Common myeloid progenitor, CD34-positive (primary cell): ENCODE data around the gene PIGZ.

Experiments used
- CTCF ChIA-PET: fragments of 350-600 bp; sonication (Branson Sonifier 250); formaldehyde crosslinking; loops from one replicate; lab custom pipeline; 2021; ENCODE audit warnings: antibody characterized with exemption; lab: Charles Lee
- POLR2A ChIA-PET: fragments of 350-600 bp; sonication (Branson Sonifier 250); formaldehyde crosslinking; loops from one replicate; lab custom pipeline; 2021; ENCODE audit warnings: antibody characterized with exemption; lab: Charles Lee
- DNase-seq, 3 donors: peaks; one replicate each; pipeline versions ENCODE4 v3.0.0 to v3.0.0-alpha.2; 2013
- H3K27ac ChIP-seq, 2 experiments: 1 replicate in 1 of 2; 2 replicates in 1 of 2; pipeline ENCODE4 v1.7.0; 2013; ENCODE audit warnings: inconsistent platforms in 2 of 2, low read length in 2 of 2, mild to moderate bottlenecking in 2 of 2, low read depth in 1 of 2, moderate library complexity in 1 of 2; ENCODE audit not compliant: severe bottlenecking in 2 of 2, insufficient read depth in 1 of 2, poor library complexity in 1 of 2
- H3K27me3 ChIP-seq, 5 experiments: replicated peaks in 2 of 5; 1 replicate in 3 of 5; 2 replicates in 2 of 5; pipeline versions ENCODE4 v1.6.1 to v1.7.0; 2013; ENCODE audit warnings: low read length in 4 of 5, mild to moderate bottlenecking in 2 of 5, moderate library complexity in 2 of 5, inconsistent platforms in 1 of 5; ENCODE audit not compliant: insufficient read depth in 5 of 5, control insufficient read depth in 4 of 5
- H3K36me3 ChIP-seq, 4 experiments: 1 replicate in 2 of 4; 2 replicates in 2 of 4; pipeline versions ENCODE4 v1.6.1 to v1.7.0; 2013; ENCODE audit warnings: low read length in 3 of 4, control low read depth in 1 of 4, mild to moderate bottlenecking in 1 of 4; ENCODE audit not compliant: control insufficient read depth in 4 of 4, insufficient read depth in 4 of 4
- H3K4me1 ChIP-seq, 4 experiments: 1 replicate in 3 of 4; 2 replicates in 1 of 4; pipeline versions ENCODE4 v1.6.1 to v1.7.1; 2013; ENCODE audit warnings: low read length in 3 of 4, mild to moderate bottlenecking in 3 of 4, control low read depth in 1 of 4, inconsistent platforms in 1 of 4, moderate library complexity in 1 of 4; ENCODE audit not compliant: control insufficient read depth in 4 of 4, insufficient read depth in 4 of 4; ENCODE audit errors: control extremely low read depth in 1 of 4
- H3K4me3 ChIP-seq, 7 experiments: 1 replicate in 4 of 7; 2 replicates in 3 of 7; pipeline versions ENCODE4 v1.5.1 to v1.7.0; 2013; ENCODE audit warnings: mild to moderate bottlenecking in 7 of 7, low read length in 6 of 7, moderate library complexity in 6 of 7, inconsistent platforms in 2 of 7, low read depth in 2 of 7, control low read depth in 1 of 7; ENCODE audit not compliant: insufficient read depth in 4 of 7, control insufficient read depth in 1 of 7; ENCODE audit errors: extremely low read depth in 1 of 7
- H3K9me3 ChIP-seq, 5 experiments: 1 replicate in 4 of 5; 2 replicates in 1 of 5; pipeline versions ENCODE4 v1.6.1 to v1.7.1; 2013; ENCODE audit warnings: low read length in 4 of 5, mild to moderate bottlenecking in 2 of 5, inconsistent platforms in 1 of 5, low read depth in 1 of 5, moderate library complexity in 1 of 5; ENCODE audit not compliant: control insufficient read depth in 4 of 5, insufficient read depth in 2 of 5; ENCODE audit errors: control extremely low read depth in 1 of 5
- WGBS: methylation state at CpG from one replicate; pipeline ENCODE4 v1.1.5; 2013; ENCODE audit not compliant: insufficient coverage; 5-methylcytosine and 5-hydroxymethylcytosine counted together

Gene PIGZ

DNA sequence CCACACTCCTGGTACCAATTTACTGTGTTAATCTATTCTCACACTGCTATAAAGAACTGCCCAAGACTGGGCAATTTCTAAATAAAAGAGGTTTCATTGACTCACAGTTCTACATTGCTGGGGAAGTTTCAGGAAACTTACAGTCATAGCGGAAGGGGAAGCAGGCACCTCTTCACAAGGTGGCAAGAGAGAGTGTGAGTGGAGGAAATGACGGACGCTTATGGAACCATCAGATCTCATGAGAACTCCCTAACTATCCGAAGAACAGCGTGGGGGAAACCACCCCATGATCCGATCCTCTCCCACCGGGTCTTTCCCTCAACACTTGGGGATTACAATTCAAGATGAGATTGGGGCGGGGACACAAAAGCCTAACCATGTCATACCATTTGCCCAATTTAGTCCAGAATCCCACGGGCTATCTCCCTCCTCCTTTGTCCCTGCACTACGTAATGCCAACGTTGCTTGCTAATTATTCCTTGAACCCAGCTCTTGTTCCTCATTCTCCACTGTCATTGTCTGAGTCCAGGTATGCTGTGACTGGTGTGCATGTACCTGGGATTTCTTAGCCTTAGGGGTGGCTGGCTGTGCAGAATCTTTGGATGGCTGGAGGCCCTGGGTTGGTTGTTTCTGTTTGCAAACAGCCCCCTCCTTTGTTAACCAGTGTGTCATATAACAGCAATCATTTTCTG lies 3.4 kb downstream of the PIGZ start:
- ChIA-PET CTCF (no interaction called here), POLR2A (no interaction called here)
- 100% methylated on average over 6 of the region's 11 CpGs for WGBS
- H3K27me3 ChIP-seq, result peaks cover 0 to 5% (median 0%) of the 10 kb centered on the region in 5 experiments
- H3K9me3 ChIP-seq, result no peaks in the 10 kb centered on the region
- peaks cover 0 to 25% (median 4%) of the 10 kb centered on the region in 4 experiments for H3K36me3 ChIP-seq
- no peak overlapping the region for H3K4me3 ChIP-seq
- DNase-seq, result no peak
- no peak overlapping the region for H3K27ac ChIP-seq
- H3K4me1 ChIP-seq, result peaks cover 0 to 20% (median 17%) of the 10 kb centered on the region in 4 experiments

DNA sequence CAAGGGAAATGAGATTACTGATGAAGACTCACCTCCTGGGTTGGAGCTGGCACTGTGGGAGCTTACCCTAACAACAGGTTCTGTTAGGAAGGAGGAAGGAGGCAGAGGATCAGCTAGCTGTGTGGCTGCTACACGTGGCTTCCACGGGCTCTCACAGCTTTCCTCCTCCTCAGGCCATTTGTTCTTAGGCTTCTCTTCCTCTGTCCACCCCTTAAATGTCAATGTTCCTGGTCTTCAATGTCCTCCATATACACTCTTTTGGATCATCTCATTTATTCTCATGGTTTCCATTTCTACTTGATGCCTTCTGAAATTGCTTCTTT lies 5.0 kb downstream of the PIGZ start:
- Histone ChIP-seq H3K36me3 (peaks cover 0 to 25% (median 4%) of the 10 kb centered on the region in 4 experiments), H3K27ac (no peak overlapping the region), H3K4me1 (peaks cover 0 to 11% (median 9%) of the 10 kb centered on the region in 4 experiments), H3K27me3 (peaks cover 0 to 5% (median 0%) of the 10 kb centered on the region in 5 experiments), H3K4me3 (no peak overlapping the region), H3K9me3 (no peaks in the 10 kb centered on the region)
- no peak for DNase-seq
- 80% methylated on average over 2 of the region's 2 CpGs for WGBS
- ChIA-PET CTCF (interaction anchor here (1.3 kb wide), 1 partner anchor 12 kb away, joined by 3 read pairs; no protein-coding TSS in a partner anchor), POLR2A (no interaction called here)

- Histone ChIP-seq H3K4me1 (peaks cover 0 to 7% (median 4%) of the 10 kb centered on the region in 4 experiments), H3K27me3 (peaks cover 0 to 3% (median 0%) of the 10 kb centered on the region in 5 experiments), H3K4me3 (no peak overlapping the region), H3K9me3 (no peaks in the 10 kb centered on the region), H3K36me3 (peaks cover 0 to 25% (median 4%) of the 10 kb centered on the region in 4 experiments), H3K27ac (no peak overlapping the region)
- DNase-seq, result no peak
- POLR2A ChIA-PET, result no interaction called here
- CTCF ChIA-PET, result interaction anchor here (1.3 kb wide), 1 partner anchor 11 kb away, joined by 3 read pairs; no protein-coding TSS in a partner anchor
- 99% methylated on average over 5 of the region's 10 CpGs for WGBS
These were observed 5.6 kb downstream of the PIGZ start for GRCh38 chr3:196962930-196963630.

GRCh38 chr3:196962108-196962929 lies 6.3 kb downstream of the PIGZ start:
- Histone ChIP-seq H3K9me3 (no peaks in the 10 kb centered on the region), H3K27ac (no peak overlapping the region), H3K4me3 (no peak overlapping the region), H3K36me3 (peaks cover 0 to 23% (median 4%) of the 10 kb centered on the region in 4 experiments), H3K27me3 (no peaks in the 10 kb centered on the region), H3K4me1 (no peaks in the 10 kb centered on the region)
- ChIA-PET CTCF (no interaction called here), POLR2A (no interaction called here)
- no peak for DNase-seq
- WGBS, result 97% methylated on average over 6 of the region's 9 CpGs

DNA sequence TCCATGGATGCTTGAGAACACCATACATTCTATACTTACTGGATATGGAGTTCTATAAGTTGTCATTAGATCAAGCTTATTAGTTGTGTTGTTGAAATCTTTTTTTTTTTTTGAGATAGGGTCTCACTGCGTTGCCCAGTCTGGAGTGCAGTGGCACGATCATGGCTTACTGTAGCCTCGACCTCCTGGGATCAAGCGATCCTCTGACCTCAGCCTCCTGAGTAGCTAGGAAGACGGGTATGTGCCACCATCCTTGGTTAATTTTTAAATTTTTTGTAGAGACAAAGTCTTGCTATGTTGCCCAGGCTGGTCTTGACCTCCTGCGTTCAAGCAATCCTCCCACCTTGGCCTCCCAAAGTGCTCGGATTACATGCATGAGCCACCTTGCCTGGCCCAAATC lies 13.8 kb downstream of the PIGZ start:
- 77% methylated on average over 5 of the region's 7 CpGs for WGBS
- no peaks in the 10 kb centered on the region for H3K27me3 ChIP-seq
- H3K4me1 ChIP-seq, result no peaks in the 10 kb centered on the region
- H3K9me3 ChIP-seq, result no peaks in the 10 kb centered on the region
- CTCF ChIA-PET, result no interaction called here
- H3K36me3 ChIP-seq, result peaks cover 0 to 4% (median under 1%) of the 10 kb centered on the region in 4 experiments
- H3K27ac ChIP-seq, result no peak overlapping the region
- no peak overlapping the region for H3K4me3 ChIP-seq
- POLR2A ChIA-PET, result no interaction called here
- DNase-seq, result no peak

DNA sequence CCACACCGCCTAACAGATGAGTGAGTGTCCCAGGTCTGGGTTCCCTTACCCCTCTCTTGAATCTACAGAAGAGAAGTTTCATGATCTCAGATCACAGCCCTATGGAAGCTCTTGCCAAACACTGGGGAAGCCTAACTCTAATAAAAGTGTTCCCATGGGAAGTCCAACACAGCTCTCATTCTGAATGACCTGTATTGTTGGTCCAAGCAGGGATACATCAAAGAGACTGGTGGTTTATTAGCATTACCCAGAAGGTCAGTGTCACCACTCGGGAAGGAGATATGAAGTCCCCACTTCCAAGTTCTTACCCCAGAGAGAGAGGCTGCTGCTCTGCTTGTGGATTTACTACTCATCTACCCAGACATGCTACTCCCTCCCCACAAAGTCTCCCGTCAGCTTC lies 17.3 kb downstream of the PIGZ start:
- Histone ChIP-seq H3K36me3 (peaks cover under 1 to 8% (median 4%) of the 10 kb centered on the region in 4 experiments), H3K4me1 (no peaks in the 10 kb centered on the region), H3K27me3 (no peaks in the 10 kb centered on the region), H3K9me3 (no peaks in the 10 kb centered on the region), H3K27ac (no peak overlapping the region), H3K4me3 (no peak overlapping the region)
- WGBS, result 93% methylated on average over 3 of the region's 3 CpGs
- POLR2A ChIA-PET, result no interaction called here
- DNase-seq, result no peak
- CTCF ChIA-PET, result interaction anchor here (1.1 to 3.2 kb wide), 6 partner anchors 9 to 113 kb away, joined by 3 to 9 read pairs (median 6); partner anchors contain the start of genes NCBP2 and PIGZ
